GM23338 (cell line): Measurements from ENCODE around the gene TTC3. TPM values are rescaled to one million over a fixed set of nuclear protein-coding genes. Genes with fewer than 3 reads are reported as not detected.

Source experiments
- ATAC-seq: fragments of 200-7000 bp; cut with Tn5 transposase; 3 replicates; pipeline ENCODE4 v1.9.1; 2020
- DNase-seq: peaks from one replicate; pipeline ENCODE4 v3.0.0-alpha.2; 2015; ENCODE audit warnings: low spot score
- H2AFZ ChIP-seq: fragments of 200-600 bp; sonication (generic); 2 replicates; pipeline ENCODE4 v1.8.0; 2016; ENCODE audit warnings: antibody characterized with exemption, mild to moderate bottlenecking, moderate library complexity
- H3F3A ChIP-seq: fragments of 200-600 bp; sonication (generic); replicated peaks from 2 replicates; pipeline ENCODE4 v1.8.0; 2017; ENCODE audit warnings: antibody characterized with exemption, mixed run types, low read depth
- H3K27ac ChIP-seq: fragments of 200-600 bp; sonication (generic); 2 replicates; pipeline ENCODE4 v1.6.1; 2016; ENCODE audit warnings: low read depth
- H3K27me3 ChIP-seq: fragments of 200-600 bp; sonication (generic); 2 replicates; pipeline ENCODE4 v1.8.0; 2016; ENCODE audit warnings: mild to moderate bottlenecking, mixed run types, moderate library complexity; ENCODE audit not compliant: insufficient read depth
- H3K36me3 ChIP-seq: fragments of 200-600 bp; sonication (generic); 2 replicates; pipeline ENCODE4 v1.8.0; 2016; ENCODE audit warnings: mild to moderate bottlenecking; ENCODE audit not compliant: insufficient read depth
- H3K4me1 ChIP-seq: fragments of 200-600 bp; sonication (generic); 2 replicates; pipeline ENCODE4 v1.8.0; 2016; ENCODE audit warnings: mild to moderate bottlenecking, moderate library complexity; ENCODE audit not compliant: insufficient read depth
- H3K4me2 ChIP-seq: fragments of 200-600 bp; sonication (generic); 2 replicates; pipeline ENCODE4 v1.7.1; 2017; ENCODE audit warnings: mixed run types
- H3K4me3 ChIP-seq: fragments of 200-600 bp; sonication (generic); 2 replicates; pipeline ENCODE4 v1.6.1; 2016; ENCODE audit warnings: mixed run types
- H3K79me2 ChIP-seq: fragments of 200-600 bp; sonication (generic); replicated peaks from 2 replicates; pipeline ENCODE4 v1.8.0; 2017; ENCODE audit warnings: mild to moderate bottlenecking; ENCODE audit not compliant: insufficient read depth
- H3K9me2 ChIP-seq: fragments of 200-600 bp; sonication (generic); 2 replicates; pipeline ENCODE4 v1.8.0; 2017; ENCODE audit not compliant: insufficient read depth
- H4K20me1 ChIP-seq: fragments of 200-600 bp; sonication (generic); replicated peaks from 2 replicates; pipeline ENCODE4 v1.8.0; 2017; ENCODE audit warnings: mild to moderate bottlenecking; ENCODE audit not compliant: insufficient read depth
- H3K27ac Mint-ChIP-seq: 2 replicates; pipeline ENCODE4 v1.8.0; 2020; ENCODE audit warnings: inconsistent platforms, mild to moderate bottlenecking, moderate library complexity, mixed read lengths
- H3K27me3 Mint-ChIP-seq: 3 replicates; pipeline ENCODE4 v1.8.0; 2022; ENCODE audit warnings: low read depth, mild to moderate bottlenecking, moderate library complexity, mixed read lengths, inconsistent platforms; ENCODE audit not compliant: insufficient read depth, poor library complexity
- H3K36me3 Mint-ChIP-seq: 3 replicates; pipeline ENCODE4 v1.8.0; 2021; ENCODE audit warnings: low read depth, mild to moderate bottlenecking, inconsistent platforms, moderate library complexity, mixed read lengths
- H3K4me1 Mint-ChIP-seq: 3 replicates; pipeline ENCODE4 v1.8.0; 2020; ENCODE audit warnings: mild to moderate bottlenecking, inconsistent platforms, mixed read lengths
- H3K4me3 Mint-ChIP-seq: 3 replicates; pipeline ENCODE4 v1.8.0; 2021; ENCODE audit warnings: moderate library complexity, mild to moderate bottlenecking, inconsistent platforms, mixed read lengths
- H3K9me3 Mint-ChIP-seq: 3 replicates; pipeline ENCODE4 v1.8.0; 2020; ENCODE audit warnings: moderate library complexity, mild to moderate bottlenecking, inconsistent platforms, mixed read lengths
- CREB1 ChIP-seq: fragments of 250-450 bp; sonication (Bioruptor Pico); IDR thresholded peaks from 2 replicates; pipeline ENCODE4 v1.5.0; 2020; ENCODE audit warnings: low read depth, mild to moderate bottlenecking, moderate library complexity
- ETS1 ChIP-seq: IDR thresholded peaks from 2 replicates; pipeline ENCODE4 v1.6.1; 2016; ENCODE audit warnings: antibody characterized with exemption
- POLR2AphosphoS5 ChIP-seq: IDR thresholded peaks from 2 replicates; pipeline ENCODE4 v1.6.1; 2016; ENCODE audit warnings: antibody characterized with exemption, low read depth
- REST ChIP-seq: IDR thresholded peaks from one replicate; pipeline ENCODE4 v1.6.1; 2018; ENCODE audit warnings: antibody characterized with exemption; ENCODE audit not compliant: unreplicated experiment
- ZNF114 ChIP-seq: fragments of 250-450 bp; sonication (Bioruptor Pico); IDR thresholded peaks from 2 replicates; pipeline ENCODE4 v1.5.0; 2020; ENCODE audit warnings: mild to moderate bottlenecking, moderate library complexity
- ZNF331 ChIP-seq: fragments of 250-450 bp; sonication (Bioruptor Pico); IDR thresholded peaks from 2 replicates; pipeline ENCODE4 v1.5.0; 2020; ENCODE audit warnings: low read depth, mild to moderate bottlenecking, moderate library complexity
- ZNF462 ChIP-seq: fragments of 250-450 bp; sonication (Bioruptor Pico); IDR thresholded peaks from 2 replicates; pipeline ENCODE4 v1.5.0; 2020; ENCODE audit warnings: mild to moderate bottlenecking, moderate library complexity
- polyA plus RNA-seq: library from polyadenylated mRNA; unstranded; fragments of >200 nt; fragmentation: Nextera tagmentation; extraction: Ambion mirVana; gene quantifications from 2 replicates; pipeline ENCODE4 v1.2.1, GENCODE V29; 2016
- total RNA-seq: library from RNA; depleted of rRNA; stranded (reverse); fragments of >200 nt; shearing (Covaris generic); gene quantifications from 2 replicates; pipeline ENCODE4 v1.2.3, GENCODE V29; 2014
- TF ChIP-seq, protein P1 (sequence below), 2 experiments: fragments of 200-600 bp in 1 of 2; sonication (generic) in 1 of 2; conservative IDR thresholded peaks; 2 replicates each; pipeline versions ENCODE4 v1.5.1 to v1.6.1; 2016 to 2017; ENCODE audit warnings: antibody characterized with exemption in 2 of 2, low read depth in 2 of 2, mild to moderate bottlenecking in 2 of 2, moderate library complexity in 1 of 2

The TTC3 gene
- total and polyA plus RNA-seq, 2 experiments from 2014 or later, result 28.9 to 48.6 TPM

DNA sequence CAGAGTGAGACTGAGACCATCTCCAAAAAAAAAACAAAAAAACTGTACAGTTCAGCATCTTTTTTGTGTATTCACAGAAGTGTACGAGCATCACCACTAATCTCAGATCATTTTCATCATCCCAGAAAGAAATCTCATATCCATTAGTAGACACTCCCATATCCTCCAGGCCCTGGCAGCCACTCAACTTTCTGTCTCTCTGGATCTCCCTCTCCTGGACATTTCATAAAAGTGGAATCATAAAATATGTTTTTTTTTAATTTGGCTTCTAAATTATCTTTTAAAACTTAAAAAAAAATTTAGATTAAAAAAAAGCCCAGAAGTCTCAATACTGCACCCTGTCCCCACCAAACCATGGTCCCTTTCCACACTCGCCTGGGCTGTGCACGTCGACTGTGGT lies 44.5 kb upstream of the TTC3 start (continued):
- TF ChIP-seq REST (no peak), ETS1 (no peak)

- Mint-ChIP-seq H3K36me3 (no peaks in the 10 kb centered on the region), H3K9me3 (no peaks in the 10 kb centered on the region), H3K4me3 (no peak overlapping the region), H3K4me1 (peaks cover 4% of the 10 kb centered on the region; the same call in 1 of the 3 replicates), H3K27me3 (peaks cover 2% of the 10 kb centered on the region), H3K27ac (no peak overlapping the region)
- H3K27me3 ChIP-seq, result no peaks in the 10 kb centered on the region
- H2AFZ ChIP-seq, result no peak overlapping the region
- H3K79me2 ChIP-seq, result no peaks in the 10 kb centered on the region
- H3K36me3 ChIP-seq, result no peaks in the 10 kb centered on the region
- H3K27ac ChIP-seq, result no peak overlapping the region
- H3K4me1 ChIP-seq, result no peaks in the 10 kb centered on the region
- ATAC-seq, result no peak
- no peaks in the 10 kb centered on the region for H3F3A ChIP-seq
- no peak overlapping the region for H3K4me3 ChIP-seq
- DNase-seq, result no peak
- no peaks in the 10 kb centered on the region for H4K20me1 ChIP-seq
- no peak overlapping the region for H3K4me2 ChIP-seq
- TF ChIP-seq, protein P1, sequence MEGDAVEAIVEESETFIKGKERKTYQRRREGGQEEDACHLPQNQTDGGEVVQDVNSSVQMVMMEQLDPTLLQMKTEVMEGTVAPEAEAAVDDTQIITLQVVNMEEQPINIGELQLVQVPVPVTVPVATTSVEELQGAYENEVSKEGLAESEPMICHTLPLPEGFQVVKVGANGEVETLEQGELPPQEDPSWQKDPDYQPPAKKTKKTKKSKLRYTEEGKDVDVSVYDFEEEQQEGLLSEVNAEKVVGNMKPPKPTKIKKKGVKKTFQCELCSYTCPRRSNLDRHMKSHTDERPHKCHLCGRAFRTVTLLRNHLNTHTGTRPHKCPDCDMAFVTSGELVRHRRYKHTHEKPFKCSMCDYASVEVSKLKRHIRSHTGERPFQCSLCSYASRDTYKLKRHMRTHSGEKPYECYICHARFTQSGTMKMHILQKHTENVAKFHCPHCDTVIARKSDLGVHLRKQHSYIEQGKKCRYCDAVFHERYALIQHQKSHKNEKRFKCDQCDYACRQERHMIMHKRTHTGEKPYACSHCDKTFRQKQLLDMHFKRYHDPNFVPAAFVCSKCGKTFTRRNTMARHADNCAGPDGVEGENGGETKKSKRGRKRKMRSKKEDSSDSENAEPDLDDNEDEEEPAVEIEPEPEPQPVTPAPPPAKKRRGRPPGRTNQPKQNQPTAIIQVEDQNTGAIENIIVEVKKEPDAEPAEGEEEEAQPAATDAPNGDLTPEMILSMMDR (conservative IDR thresholded peaks at IDR 0.05; ENCODE audit: low read depth in 2 of 2), result no peak
- no peak for TF ChIP-seq POLR2AphosphoS5
- no peak for TF ChIP-seq ZNF114 (CRISPR knock-in tag)
- no peak for TF ChIP-seq CREB1 (CRISPR knock-in tag)
- TF ChIP-seq ZNF331 (CRISPR knock-in tag), result no peak
- no peaks in the 10 kb centered on the region for H3K9me2 ChIP-seq
Observed at GRCh38 chr21:37030864-37031263, 42.2 kb upstream of the TTC3 start.

GRCh38 chr21:37032293-37032692 lies 40.8 kb upstream of the TTC3 start:
- Histone ChIP-seq H3K9me2 (no peaks in the 10 kb centered on the region), H4K20me1 (no peaks in the 10 kb centered on the region), H3K79me2 (no peaks in the 10 kb centered on the region), H3F3A (no peaks in the 10 kb centered on the region), H3K4me3 (no peak overlapping the region), H2AFZ (no peak overlapping the region), H3K4me1 (no peaks in the 10 kb centered on the region), H3K27me3 (peaks cover 13% of the 10 kb centered on the region), H3K4me2 (no peak overlapping the region), H3K36me3 (no peaks in the 10 kb centered on the region), H3K27ac (no peak overlapping the region)
- ATAC-seq (no peak), DNase-seq (no peak)
- Mint-ChIP-seq H3K27me3 (peaks cover 5% of the 10 kb centered on the region), H3K36me3 (no peaks in the 10 kb centered on the region), H3K4me3 (no peak overlapping the region), H3K4me1 (0 out of 3 replicates have a peak, but pooled peaks cover 4% of the 10 kb centered on the region), H3K27ac (no peak overlapping the region), H3K9me3 (no peaks in the 10 kb centered on the region)
- TF ChIP-seq CREB1 (CRISPR knock-in tag) (no peak), ZNF462 (CRISPR knock-in tag) (no peak)
